ENCODE data around the gene PTPRD.

- TF ChIP-seq POLR2AphosphoS5 (IDR thresholded peaks at IDR 0.05; ENCODE audit: borderline replicate concordance, low read depth, low read length) (no peak), EZH2 (IDR thresholded peaks at IDR 0.05) (no peak)
Measured at GRCh38 chr9:8713811-8714165, 1899.0 kb downstream of the PTPRD start.
